GM19463 (cell line): Measurements from ENCODE around the gene SLC4A1.
A peak's percentile ranks its signal among the peaks of the same experiment; 100 is the strongest.

Experiments used
- ATAC-seq: cut with Tn5 transposase; IDR thresholded peaks from one replicate; pipeline ENCODE4 v1.9.1; 2021; ENCODE audit warnings: mild to moderate bottlenecking, moderate library complexity; ENCODE audit not compliant: unreplicated experiment

SLC4A1 gene

DNA sequence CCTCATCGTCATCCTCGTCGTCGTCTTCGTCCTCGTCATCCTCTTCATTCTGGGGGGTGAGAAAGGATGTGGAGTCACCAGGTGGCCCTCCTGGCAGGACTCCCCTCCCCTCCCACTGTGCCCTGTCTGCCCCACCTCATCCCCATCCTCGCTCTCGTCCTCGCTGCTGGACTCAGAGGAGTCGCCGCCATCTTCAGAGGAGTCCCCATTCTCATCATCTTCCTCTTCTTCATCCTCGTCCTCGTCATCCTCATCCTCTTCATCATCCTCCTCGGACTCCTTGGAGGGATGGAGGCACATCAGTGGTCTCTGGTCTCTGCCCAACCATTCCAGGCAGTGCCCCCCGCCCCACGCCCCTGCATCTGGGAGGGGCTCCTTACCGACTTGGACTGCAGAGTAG lies 60.6 kb downstream of the SLC4A1 start:
- ATAC-seq, result no peak

DNA sequence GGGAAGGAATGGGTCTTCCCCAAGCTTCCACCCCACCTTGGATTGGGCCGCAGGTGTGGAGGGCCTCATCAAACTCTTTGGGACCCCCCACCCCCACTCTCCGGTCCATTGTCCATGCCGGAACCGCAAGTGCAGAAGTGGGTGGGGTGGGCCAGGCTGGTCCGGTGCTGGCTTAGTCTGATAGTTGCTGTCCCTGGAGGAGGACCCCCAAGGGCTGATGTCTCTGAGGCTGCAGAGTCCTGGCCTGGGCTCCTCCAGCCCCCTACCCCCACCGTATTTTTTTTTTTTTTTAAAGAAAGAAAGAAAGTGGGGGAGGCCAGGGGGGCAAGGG lies 61.1 kb downstream of the SLC4A1 start:
- no peak for ATAC-seq

DNA sequence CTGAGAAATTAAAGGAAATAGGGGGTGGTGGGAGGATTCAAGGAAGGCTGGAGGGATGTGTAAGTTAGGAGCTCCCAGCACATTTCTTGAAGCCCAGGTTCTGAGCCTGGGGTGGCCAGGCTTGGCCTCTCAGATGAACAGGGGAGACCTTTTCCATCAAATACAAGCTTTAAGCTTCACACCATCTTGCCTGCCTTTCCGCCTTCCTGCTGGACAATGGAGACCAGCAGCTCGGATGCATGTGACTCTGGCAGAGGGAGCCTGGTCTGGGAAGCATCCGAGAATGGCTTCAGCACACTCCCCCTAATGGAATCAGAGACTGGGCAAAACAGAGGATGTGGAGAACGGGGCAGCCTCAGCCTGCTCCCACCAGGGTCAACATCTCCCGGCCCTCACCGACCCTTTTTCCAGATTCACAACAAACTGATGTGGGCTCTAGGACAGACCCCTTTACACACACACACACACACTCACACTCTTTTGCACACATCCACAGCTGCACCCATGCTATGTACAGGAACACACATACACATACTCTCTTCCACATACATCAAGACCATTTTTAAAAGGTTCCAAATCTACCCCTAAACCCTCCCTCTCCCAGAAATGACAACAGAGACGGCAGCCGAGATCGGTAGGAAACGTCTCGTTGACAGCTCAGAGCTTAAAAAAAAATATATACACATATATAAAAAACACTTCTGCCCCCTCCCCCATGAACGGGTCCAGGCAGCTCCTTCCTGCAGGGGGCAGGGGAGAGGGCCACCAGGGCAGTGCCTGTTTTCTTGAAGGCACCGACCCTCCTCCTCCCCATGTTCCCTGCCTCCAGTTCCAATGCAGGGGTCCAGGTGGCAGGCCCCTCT lies 61.7 kb downstream of the SLC4A1 start:
- no peak for ATAC-seq

DNA sequence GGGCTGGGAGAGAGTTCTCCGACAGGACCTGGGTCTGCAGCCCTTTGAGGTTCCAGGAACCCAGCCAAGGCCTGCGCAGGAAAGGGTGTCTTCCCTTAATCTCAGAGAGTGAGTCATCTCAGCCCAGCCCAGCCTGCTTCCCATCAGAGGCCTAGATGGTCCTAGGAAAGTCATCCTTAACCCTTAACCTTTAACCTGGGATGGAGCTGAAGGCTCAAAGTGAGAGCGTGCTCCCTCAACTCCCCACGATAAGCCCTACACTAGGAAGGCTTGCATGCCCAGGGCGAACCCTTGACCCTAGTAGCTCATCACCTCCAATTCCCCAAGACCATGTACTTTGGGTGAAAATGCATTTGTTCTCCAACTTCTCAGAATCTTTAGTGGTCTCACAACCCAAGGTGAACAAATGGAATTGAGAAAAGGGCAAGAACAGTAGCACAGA lies 63.5 kb downstream of the SLC4A1 start:
- no peak for ATAC-seq

DNA sequence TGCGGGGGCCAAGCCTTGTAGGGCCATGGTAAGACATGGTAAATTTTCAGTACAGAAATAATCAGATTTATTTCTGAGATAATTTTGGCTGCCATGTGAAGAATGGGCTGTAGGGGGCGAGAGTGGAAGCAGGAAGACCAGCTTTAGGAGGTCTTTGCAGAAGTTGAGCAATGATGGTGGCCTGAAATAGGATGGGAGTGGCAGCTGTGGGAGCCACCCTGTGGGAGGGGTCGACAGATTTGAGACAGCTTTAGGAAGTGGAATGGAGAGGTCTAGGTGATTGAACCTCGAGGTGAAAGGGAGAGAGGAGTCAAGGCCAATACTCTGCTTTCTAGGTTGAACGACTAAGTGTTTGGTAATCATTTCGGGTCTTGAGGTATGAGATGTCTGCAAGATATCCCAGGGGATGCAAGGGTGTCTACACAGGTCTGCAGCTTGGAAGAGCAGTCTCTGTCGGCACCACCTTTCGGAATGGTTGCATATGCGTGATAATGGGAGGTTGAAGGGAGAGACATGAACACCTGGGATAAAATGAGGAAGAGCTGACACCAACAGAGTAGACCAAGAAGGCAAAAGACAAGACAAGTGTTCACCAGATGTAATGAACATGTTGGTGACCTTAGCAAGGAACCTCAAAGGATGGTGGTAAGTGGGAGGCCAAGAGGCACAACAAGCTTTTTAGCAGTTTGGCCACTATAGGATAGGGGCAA lies 64.0 kb downstream of the SLC4A1 start:
- ATAC-seq, result no peak

DNA sequence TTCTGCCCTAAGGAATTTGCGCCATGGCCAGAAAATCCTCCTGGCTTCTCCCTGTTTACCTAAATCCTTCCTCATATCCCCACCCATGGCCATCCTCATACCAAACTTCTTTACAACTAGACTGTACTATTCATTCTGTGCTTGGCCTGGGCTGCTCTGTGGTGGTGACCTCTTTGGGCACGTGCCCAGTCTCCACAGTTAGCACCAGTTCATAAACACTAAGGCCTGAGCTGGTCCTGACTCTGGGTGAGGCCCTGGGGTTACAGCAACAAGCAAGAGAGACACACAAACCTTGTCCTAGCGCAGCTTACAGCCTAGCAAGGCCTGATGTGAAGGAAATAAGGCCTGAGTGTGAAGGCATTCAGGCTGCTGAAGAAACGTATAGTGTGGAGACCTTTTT lies 65.2 kb downstream of the SLC4A1 start:
- ATAC-seq, result no peak

DNA sequence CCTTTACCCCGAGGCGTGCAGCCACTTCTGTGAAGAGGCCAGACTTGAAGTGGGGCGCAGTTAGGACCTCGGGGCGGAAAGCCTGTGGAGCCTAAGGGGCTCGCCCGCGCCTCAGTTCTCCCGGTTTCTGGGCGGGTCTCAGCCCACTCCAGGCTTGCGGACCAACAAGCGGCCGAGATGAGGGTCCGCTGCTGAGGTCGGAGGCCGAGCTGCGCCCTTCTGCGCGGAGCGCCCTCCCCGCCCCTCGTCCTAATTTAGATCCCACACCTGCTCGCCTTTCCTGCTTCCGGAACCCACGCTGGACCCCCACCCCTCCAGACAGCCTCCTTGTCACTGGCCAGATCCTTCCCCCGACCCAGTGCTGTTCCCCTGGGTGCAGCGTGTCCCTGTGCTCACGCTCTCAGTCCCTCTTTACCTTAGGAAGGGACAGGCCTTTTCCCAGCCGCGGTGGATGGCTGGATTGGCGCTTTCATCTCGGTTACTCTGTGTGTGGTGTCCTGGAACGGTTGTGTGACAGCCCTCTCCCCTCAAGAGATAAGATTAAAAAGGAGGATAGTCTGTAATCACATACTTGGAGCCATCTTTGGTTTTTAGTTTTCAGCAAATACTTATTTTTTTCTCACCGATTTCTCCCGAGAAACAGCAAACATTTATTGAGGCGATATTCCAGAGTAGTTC lies 67.3 kb downstream of the SLC4A1 start:
- ATAC-seq, result no peak

DNA sequence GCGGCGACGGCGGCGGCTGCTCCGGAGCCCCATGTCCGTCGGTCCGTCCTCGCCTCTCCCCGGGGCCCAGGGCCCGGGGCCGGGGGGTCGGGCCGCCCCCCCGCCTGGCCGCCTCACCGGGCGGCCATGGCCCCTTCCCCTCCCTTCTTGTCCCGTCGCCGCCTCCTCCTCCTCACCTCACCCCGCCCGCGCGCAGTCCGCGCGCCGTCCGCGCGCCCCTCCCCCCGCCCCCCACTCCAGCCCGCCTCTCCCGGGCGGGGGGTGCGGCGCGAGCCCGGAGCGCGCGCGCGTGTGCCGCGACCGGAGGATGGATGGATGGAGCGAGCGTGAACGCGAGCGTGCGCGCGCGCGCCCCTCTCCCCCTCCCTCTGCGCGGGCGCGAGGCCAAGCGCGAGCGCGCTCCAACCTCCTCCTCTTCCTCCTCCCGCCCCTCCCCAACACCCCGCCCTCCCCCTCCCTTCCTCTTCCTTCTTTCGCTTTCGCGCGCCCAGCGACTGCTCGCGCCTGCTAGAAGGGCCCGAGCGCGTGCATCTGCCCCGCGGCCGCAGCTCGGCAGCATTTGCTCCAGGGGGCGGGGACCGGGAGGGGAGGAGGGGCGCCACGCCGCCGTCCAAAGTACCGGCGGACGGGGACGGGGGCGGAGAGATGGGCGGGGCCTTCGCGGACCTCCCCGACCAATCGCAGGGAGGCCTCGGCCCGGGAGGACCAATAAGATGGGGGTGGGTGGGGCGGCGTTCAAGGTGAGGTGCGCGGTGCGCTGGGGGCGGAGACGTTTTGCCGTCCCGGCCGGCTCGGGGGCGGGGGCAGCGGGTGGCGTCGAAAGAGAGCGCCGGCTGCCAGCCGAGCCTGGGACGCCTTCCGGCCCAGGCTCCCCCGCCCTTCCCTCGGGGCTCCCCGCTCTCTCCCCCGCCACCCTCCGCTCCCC lies 68.1 kb downstream of the SLC4A1 start, which contains the start of gene ATXN7L3:
Gene ATXN7L3 (minus strand): TSS at position 332 of the 925 bp plus-strand sequence. CDS start 1,814 bp downstream, outside the sequence.
- ATAC-seq, result peak; percentile 64

DNA sequence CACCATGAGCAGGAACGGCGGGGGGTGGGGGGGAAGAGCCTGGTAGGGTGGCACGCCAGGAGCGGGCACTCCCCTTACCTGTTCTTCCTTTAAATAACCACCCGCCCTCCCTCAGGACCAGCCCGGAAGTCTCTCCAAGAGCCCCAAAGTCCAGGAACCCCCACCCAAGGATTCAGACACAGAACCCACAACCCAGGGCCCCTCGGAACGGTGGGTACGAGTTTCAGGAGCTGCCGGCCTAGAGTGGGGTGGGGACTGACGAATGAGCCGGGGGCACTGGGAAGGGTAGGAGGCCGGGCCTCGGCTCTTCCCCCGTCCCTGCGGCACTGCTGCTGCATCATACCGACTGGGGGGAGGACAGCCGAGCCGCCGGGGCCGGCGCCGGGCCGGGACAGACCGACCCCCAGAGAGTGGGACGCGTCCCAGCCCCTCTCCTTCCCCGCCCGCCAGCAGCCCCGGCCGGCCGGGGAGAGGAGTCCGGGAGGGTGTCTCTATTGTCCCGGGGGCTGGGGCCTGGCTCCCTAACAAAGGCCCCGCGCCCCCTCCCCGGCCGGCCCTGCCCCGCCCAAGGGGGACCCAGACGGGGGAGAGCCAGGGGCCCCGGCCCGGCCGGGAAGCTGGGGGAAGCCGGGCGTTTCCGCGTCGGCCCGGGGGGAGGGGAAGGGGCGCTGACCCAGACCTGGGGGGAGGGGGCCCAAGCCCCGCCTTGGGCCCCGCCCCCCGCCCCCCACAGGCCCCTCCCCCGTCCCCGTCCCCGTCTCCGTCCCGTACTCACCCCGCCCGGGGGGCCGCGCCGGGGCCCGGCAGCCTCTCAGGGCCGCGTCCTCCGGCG lies 69.0 kb downstream of the SLC4A1 start:
- peak; percentile 22 for ATAC-seq
